Stimulated activated CD4-positive, alpha-beta T cell treated with anti-CD3 and anti-CD28 coated beads, TNF-alpha, amount 100 ng/mL, for 4 hours (primary cell): ENCODE data around the gene UQCRHL.

Experiments
- DNase-seq, 3 experiments: peaks; one replicate each; pipeline ENCODE4 v3.0.0-alpha.2; 2020; ENCODE audit warnings: low read depth in 3 of 3

UQCRHL gene

DNA sequence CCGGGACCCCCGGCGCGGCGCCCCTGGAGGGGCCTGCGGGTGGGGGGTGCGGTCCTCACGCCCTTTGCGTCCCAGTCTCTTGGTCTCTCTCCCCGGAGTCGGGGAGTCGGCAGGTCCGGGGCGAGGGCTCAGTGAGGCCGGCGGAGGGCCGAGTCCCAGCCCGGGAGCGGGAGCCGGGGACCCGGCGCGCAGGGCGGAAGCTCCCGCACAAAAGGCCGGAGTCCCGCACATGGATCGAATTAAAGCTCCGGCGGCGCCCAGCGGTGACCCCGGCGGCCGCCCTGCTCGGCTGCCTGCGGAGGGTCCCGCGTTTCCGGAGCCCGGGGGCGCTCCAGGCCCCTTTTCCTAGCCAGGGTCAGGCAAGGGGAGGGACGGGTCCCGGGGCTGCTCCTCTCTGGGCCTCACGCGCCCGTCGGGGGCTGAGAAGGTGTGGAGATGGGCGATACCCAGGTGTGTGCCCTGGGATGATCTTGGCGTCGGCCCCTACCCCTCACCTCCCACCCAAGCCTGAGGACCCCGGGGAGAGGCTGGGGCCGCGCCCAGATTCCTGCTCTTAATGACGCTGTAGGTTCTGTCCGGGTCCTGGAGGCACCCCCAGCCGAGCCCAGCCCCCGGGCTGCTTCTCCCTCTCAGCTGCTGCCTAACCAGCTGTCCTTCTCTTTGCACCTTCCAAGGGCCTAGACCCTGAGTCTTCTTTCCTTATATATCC is 48.3 kb downstream of the UQCRHL start:
- DNase-seq: no peak

DNA sequence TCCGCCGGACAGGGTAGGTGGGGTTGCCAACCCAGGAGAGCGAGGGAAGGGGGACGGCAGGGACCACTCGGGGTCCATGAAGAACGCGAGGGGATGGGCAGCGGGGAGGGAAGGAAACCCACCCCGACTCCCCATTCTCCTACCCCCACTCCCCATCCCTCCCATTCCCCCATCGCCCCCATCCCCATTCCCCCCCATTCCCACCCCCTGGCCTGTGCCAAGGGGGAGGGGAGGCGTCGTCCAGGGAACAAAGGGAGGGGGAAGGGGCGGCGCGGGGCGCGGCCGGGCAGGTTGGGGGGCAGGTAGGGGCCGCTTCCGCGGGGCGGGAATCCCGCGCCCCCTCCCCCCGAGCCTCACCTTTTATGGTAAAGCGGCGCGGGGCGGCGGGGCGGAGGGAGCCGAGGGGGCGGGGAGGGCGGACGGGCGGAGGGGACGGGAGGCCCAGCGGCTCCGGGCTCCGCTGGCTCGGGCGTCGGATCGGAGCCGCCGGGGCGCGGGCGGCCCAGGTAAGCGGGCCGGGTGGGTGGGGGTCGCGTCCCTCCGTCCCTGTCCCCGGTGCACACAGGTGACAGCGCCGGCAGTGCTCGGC is 49.0 kb downstream of the UQCRHL start, which contains the start of gene FBLIM1:
TSS of gene FBLIM1 (plus strand) at position 453 of the 589 bp plus-strand sequence. CDS start 6,189 bp downstream, outside the sequence.
- no peak for DNase-seq

DNA sequence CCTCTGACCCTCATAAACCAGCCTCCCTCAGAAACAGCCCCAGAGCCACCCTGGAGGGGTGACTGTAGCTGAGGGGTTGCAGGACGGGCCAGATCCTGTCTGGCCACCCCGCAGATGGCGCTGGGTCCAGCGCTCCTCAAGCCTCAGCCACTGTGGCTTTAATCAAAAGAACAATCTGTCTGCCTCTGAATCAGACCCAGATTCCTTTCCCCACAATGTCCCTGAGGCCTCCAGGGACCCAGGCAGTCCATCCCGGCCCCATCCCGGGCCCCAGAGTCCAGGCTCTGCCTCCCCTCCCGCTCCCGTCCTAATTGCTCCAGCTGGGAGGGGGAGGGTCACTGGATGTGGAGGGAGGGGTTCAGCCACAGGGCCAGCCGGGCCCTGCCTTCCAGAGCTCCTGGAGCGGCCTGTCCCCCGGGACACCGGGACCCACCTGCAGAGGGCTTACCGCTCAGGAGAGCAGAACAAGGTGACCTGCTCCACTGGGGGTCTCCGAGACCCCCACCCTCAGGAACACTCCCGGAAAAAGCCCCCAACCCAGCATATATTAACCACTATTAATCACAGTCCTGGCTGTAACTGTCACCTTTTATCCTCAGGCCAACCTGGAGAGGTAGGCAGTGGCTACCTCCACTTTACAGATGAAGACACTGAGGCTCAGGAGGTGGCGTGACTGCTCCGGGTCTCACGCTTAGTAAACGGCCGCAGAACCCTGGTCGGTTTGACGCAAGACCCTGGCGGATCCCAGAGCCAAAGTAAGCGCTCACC is 49.7 kb downstream of the UQCRHL start:
- DNase-seq: no peak
